Measurements from ENCODE around the gene BMP2. TPM values are rescaled to one million over a fixed set of nuclear protein-coding genes. Genes with fewer than 3 reads are reported as not detected.

The BMP2 gene
- 24.3 and 27.3 TPM in 2 replicates for total RNA-seq (2022)
- Bru-seq, nascent RNA = percentile 94 among the genes with signal in this experiment
- percentile 91 among the genes with signal in this experiment for BruChase-seq, experiment 1, labeled RNA remaining after a 2-hour chase
- percentile 77 among the genes with signal in this experiment for BruChase-seq, experiment 2, labeled RNA remaining after a 6-hour chase
- long read RNA-seq, transcript BMP2-201 (3 exons, 3,601 nt) = major isoform, 38 of 47 reads
- long read RNA-seq, partial matches to known transcripts = 7 of 47 reads
- long read RNA-seq, other reads (novel, unspliced or antisense) = 2 of 47 reads

DNA sequence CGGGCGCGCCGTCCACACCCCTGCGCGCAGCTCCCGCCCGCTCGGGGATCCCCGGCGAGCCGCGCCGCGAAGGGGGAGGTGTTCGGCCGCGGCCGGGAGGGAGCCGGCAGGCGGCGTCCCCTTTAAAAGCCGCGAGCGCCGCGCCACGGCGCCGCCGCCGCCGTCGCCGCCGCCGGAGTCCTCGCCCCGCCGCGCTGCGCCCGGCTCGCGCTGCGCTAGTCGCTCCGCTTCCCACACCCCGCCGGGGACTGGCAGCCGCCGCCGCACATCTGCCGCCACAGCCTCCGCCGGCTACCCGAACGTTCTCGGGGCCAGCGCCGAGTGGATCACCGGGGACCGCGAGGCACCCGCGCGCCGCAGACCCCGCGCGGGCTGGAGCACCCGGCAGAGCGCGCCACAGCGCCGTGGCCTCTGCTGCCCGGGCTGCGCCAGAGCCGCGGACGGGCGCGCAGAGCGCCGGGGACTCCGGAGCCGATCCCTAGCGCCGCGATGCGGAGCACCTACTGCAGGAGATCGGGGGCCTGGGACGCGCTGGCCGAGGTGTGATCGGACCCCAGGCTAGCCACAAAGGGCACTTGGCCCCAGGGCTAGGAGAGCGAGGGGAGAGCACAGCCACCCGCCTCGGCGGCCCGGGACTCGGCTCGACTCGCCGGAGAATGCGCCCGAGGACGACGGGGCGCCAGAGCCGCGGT, at the start of gene BMP2:
BMP2 (plus strand) TSS at position 151 of the 692 bp plus-strand sequence. CDS start 2,441 bp downstream, outside the sequence.
- no peaks in the 10 kb centered on the region for H3K9me3 ChIP-seq
- H3K36me3 ChIP-seq (ENCODE audit: control insufficient read depth, insufficient read depth, low read length) = no peaks in the 10 kb centered on the region
- no TSS peak for BruUV-seq (replicated peaks)
- POLR2A ChIA-PET = interaction anchor here (0.7 kb wide), 1 partner anchor 60 kb away, joined by 4 read pairs; no protein-coding TSS in a partner anchor
- H3K27me3 ChIP-seq (replicated peaks; ENCODE audit: control insufficient read depth, insufficient read depth, low read length) = no peaks in the 10 kb centered on the region
- H3K36me3 Mint-ChIP-seq (ENCODE audit: insufficient read depth, unreplicated experiment) = peaks cover 38% of the 10 kb centered on the region
- H3K4me3 ChIP-seq (ENCODE audit: low read depth, low read length) = peak within 1 kb of the TSS; percentile 96
- TF ChIP-seq, protein P1, sequence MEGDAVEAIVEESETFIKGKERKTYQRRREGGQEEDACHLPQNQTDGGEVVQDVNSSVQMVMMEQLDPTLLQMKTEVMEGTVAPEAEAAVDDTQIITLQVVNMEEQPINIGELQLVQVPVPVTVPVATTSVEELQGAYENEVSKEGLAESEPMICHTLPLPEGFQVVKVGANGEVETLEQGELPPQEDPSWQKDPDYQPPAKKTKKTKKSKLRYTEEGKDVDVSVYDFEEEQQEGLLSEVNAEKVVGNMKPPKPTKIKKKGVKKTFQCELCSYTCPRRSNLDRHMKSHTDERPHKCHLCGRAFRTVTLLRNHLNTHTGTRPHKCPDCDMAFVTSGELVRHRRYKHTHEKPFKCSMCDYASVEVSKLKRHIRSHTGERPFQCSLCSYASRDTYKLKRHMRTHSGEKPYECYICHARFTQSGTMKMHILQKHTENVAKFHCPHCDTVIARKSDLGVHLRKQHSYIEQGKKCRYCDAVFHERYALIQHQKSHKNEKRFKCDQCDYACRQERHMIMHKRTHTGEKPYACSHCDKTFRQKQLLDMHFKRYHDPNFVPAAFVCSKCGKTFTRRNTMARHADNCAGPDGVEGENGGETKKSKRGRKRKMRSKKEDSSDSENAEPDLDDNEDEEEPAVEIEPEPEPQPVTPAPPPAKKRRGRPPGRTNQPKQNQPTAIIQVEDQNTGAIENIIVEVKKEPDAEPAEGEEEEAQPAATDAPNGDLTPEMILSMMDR (IDR thresholded peaks at IDR 0.05; ENCODE audit: insufficient read depth in 1 of 2, low read depth in 1 of 2, low read length in 1 of 2, severe bottlenecking in 1 of 2, unreplicated experiment in 1 of 2) = no peak
- peak within 1 kb of the TSS; percentile 92 for H3K4me3 Mint-ChIP-seq (ENCODE audit: unreplicated experiment)
- intact Hi-C loops (cut with micrococcal nuclease; ENCODE audit: unreplicated experiment) = loop anchor here (1.0 to 10.0 kb wide), 5 partner anchors 131 to 517 kb away; no protein-coding TSS in a partner anchor
- peak; percentile 63 to 79 for DNase-seq
- H3K9me3 Mint-ChIP-seq (ENCODE audit: unreplicated experiment) = no peaks in the 10 kb centered on the region
- CTCF ChIA-PET = no interaction called here
- peak within 1 kb of the TSS; percentile 53 for H3K27ac Mint-ChIP-seq (ENCODE audit: unreplicated experiment)
- H3K4me1 Mint-ChIP-seq (ENCODE audit: low read depth, unreplicated experiment) = peaks cover 33% of the 10 kb centered on the region
- no peaks in the 10 kb centered on the region for H3K27me3 Mint-ChIP-seq (ENCODE audit: insufficient read depth, unreplicated experiment)
- peaks cover 21% of the 10 kb centered on the region for H3K4me1 ChIP-seq

- CTCF ChIA-PET = interaction anchor here (0.7 kb wide), 1 partner anchor 11 kb away, joined by 3 read pairs; no protein-coding TSS in a partner anchor
- Histone ChIP-seq H3K4me3 (ENCODE audit: low read depth, low read length) (no peak overlapping the region), H3K27me3 (replicated peaks; ENCODE audit: control insufficient read depth, insufficient read depth, low read length) (no peaks in the 10 kb centered on the region), H3K9me3 (0 out of 2 replicates have a peak, but pooled peaks cover 5% of the 10 kb centered on the region), H3K36me3 (ENCODE audit: control insufficient read depth, insufficient read depth, low read length) (no peaks in the 10 kb centered on the region), H3K4me1 (peaks cover 28% of the 10 kb centered on the region)
- POLR2A ChIA-PET = interaction anchor here (0.5 kb wide), 1 partner anchor 11 kb away, joined by 3 read pairs; no protein-coding TSS in a partner anchor
- no TSS peak for BruUV-seq (replicated peaks)
- H3K36me3 Mint-ChIP-seq (ENCODE audit: insufficient read depth, unreplicated experiment) = no peaks in the 10 kb centered on the region
- H3K4me3 Mint-ChIP-seq (ENCODE audit: unreplicated experiment) = no peak overlapping the region
- peak in 1 of 2 experiments; percentile 45 for DNase-seq
- intact Hi-C loops (cut with micrococcal nuclease; ENCODE audit: unreplicated experiment) = no loop called here
- H3K27me3 Mint-ChIP-seq (ENCODE audit: insufficient read depth, unreplicated experiment) = no peaks in the 10 kb centered on the region
- H3K27ac Mint-ChIP-seq (ENCODE audit: unreplicated experiment) = peak overlapping the region; percentile 20
- H3K4me1 Mint-ChIP-seq (ENCODE audit: low read depth, unreplicated experiment) = peaks cover 18% of the 10 kb centered on the region
- TF ChIP-seq, protein P1 (IDR thresholded peaks at IDR 0.05; ENCODE audit: insufficient read depth in 1 of 2, low read depth in 1 of 2, low read length in 1 of 2, severe bottlenecking in 1 of 2, unreplicated experiment in 1 of 2) = no peak
- peaks cover 27% of the 10 kb centered on the region for H3K9me3 Mint-ChIP-seq (ENCODE audit: unreplicated experiment)
These were observed 48.7 kb upstream of the BMP2 start for GRCh38 chr20:6718662-6719368.

GRCh38 chr20:6719369-6719721, 48.1 kb upstream of the BMP2 start:
- BruUV-seq (replicated peaks) = no TSS peak
- no peaks in the 10 kb centered on the region for H3K27me3 Mint-ChIP-seq (ENCODE audit: insufficient read depth, unreplicated experiment)
- Histone ChIP-seq H3K36me3 (ENCODE audit: control insufficient read depth, insufficient read depth, low read length) (no peaks in the 10 kb centered on the region), H3K4me1 (peaks cover 24% of the 10 kb centered on the region), H3K4me3 (ENCODE audit: low read depth, low read length) (no peak overlapping the region), H3K27me3 (replicated peaks; ENCODE audit: control insufficient read depth, insufficient read depth, low read length) (no peaks in the 10 kb centered on the region), H3K9me3 (0 out of 2 replicates have a peak, but pooled peaks cover 5% of the 10 kb centered on the region)
- no peak for DNase-seq
- peaks cover 18% of the 10 kb centered on the region for H3K4me1 Mint-ChIP-seq (ENCODE audit: low read depth, unreplicated experiment)
- no peak overlapping the region for H3K4me3 Mint-ChIP-seq (ENCODE audit: unreplicated experiment)
- H3K9me3 Mint-ChIP-seq (ENCODE audit: unreplicated experiment) = peaks cover 27% of the 10 kb centered on the region
- CTCF ChIA-PET = no interaction called here
- H3K27ac Mint-ChIP-seq (ENCODE audit: unreplicated experiment) = no peak overlapping the region
- no peaks in the 10 kb centered on the region for H3K36me3 Mint-ChIP-seq (ENCODE audit: insufficient read depth, unreplicated experiment)
- TF ChIP-seq, protein P1 (IDR thresholded peaks at IDR 0.05; ENCODE audit: insufficient read depth in 1 of 2, low read depth in 1 of 2, low read length in 1 of 2, severe bottlenecking in 1 of 2, unreplicated experiment in 1 of 2) = no peak
- POLR2A ChIA-PET = no interaction called here
- intact Hi-C loops (cut with micrococcal nuclease; ENCODE audit: unreplicated experiment) = no loop called here

Data from Caco-2 (cell line).